Testis (tissue), 2 donors: ENCODE data around the gene GRM2.

Experiments used
- POLR2A ChIP-seq: fragments of 450-650 bp; IDR thresholded peaks from one replicate; pipeline ENCODE4 v1.6.1; 2017; ENCODE audit warnings: antibody characterized with exemption, mild to moderate bottlenecking, moderate library complexity
- TF ChIP-seq, protein P1 (sequence below), 3 experiments: fragments of 450-650 bp in 2 of 3; fragments of 200-600 bp in 1 of 3; sonication (generic) in 1 of 3; IDR thresholded peaks; one replicate each; pipeline ENCODE4 v1.5.1; 2016 to 2019; ENCODE audit warnings: antibody characterized with exemption in 3 of 3, mild to moderate bottlenecking in 2 of 3, moderate library complexity in 1 of 3

- no peak for TF ChIP-seq POLR2A
- TF ChIP-seq, protein P1, sequence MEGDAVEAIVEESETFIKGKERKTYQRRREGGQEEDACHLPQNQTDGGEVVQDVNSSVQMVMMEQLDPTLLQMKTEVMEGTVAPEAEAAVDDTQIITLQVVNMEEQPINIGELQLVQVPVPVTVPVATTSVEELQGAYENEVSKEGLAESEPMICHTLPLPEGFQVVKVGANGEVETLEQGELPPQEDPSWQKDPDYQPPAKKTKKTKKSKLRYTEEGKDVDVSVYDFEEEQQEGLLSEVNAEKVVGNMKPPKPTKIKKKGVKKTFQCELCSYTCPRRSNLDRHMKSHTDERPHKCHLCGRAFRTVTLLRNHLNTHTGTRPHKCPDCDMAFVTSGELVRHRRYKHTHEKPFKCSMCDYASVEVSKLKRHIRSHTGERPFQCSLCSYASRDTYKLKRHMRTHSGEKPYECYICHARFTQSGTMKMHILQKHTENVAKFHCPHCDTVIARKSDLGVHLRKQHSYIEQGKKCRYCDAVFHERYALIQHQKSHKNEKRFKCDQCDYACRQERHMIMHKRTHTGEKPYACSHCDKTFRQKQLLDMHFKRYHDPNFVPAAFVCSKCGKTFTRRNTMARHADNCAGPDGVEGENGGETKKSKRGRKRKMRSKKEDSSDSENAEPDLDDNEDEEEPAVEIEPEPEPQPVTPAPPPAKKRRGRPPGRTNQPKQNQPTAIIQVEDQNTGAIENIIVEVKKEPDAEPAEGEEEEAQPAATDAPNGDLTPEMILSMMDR (IDR thresholded peaks at IDR 0.05): no peak
These were observed 27.1 kb downstream of the GRM2 start for GRCh38 chr3:51733859-51734571.
